IMR-90 (cell line): Measurements from ENCODE around the gene PTH1R. TPM values are rescaled to one million over a fixed set of nuclear protein-coding genes. Genes with fewer than 3 reads are reported as not detected.

ENCODE experiments used
- ATAC-seq: fragments of 200-7000 bp; cut with Tn5 transposase; 2 replicates; pipeline ENCODE4 v1.9.1; 2020; ENCODE audit warnings: low read depth, mild to moderate bottlenecking, moderate library complexity
- BruUV-seq: library from RNA; stranded (reverse); fragments of 400-500 nt; replicated peaks from 2 replicates; lab custom pipeline; 2021; lab: Mats Ljungman, UMichigan
- CTCF ChIA-PET: fragments of 300-600 bp; formaldehyde crosslinking; extraction: SDS; loops from one replicate; lab custom pipeline; 2021; ENCODE audit warnings: antibody characterized with exemption; lab: Yijun Ruan, JAX
- POLR2A ChIA-PET: fragments of 300-600 bp; sonication (Branson Sonifier 250); formaldehyde crosslinking; loops from one replicate; lab custom pipeline; 2022; ENCODE audit warnings: antibody characterized with exemption; ENCODE audit not compliant: unreplicated experiment; lab: Charles Lee
- DNase-seq: peaks from one replicate; pipeline ENCODE4 v3.0.0; 2013
- H2AFZ ChIP-seq: replicated peaks from 2 replicates; pipeline ENCODE3; 2013; ENCODE audit warnings: low read length, mild to moderate bottlenecking; ENCODE audit not compliant: poor library complexity
- H2AK5ac ChIP-seq: 2 replicates; pipeline ENCODE4 v1.6.1; 2013; ENCODE audit warnings: low read depth, low read length, inconsistent platforms
- H2AK9ac ChIP-seq: replicated peaks from 2 replicates; pipeline ENCODE3; 2013; ENCODE audit warnings: mild to moderate bottlenecking, low read depth, low read length, moderate library complexity; ENCODE audit not compliant: poor library complexity
- H2BK120ac ChIP-seq: 2 replicates; pipeline ENCODE4 v1.6.1; 2013; ENCODE audit warnings: low read depth, low read length, inconsistent platforms
- H2BK15ac ChIP-seq: 3 replicates; pipeline ENCODE4 v1.6.1; 2013; ENCODE audit warnings: low read depth, low read length, inconsistent platforms
- H2BK20ac ChIP-seq: 2 replicates; pipeline ENCODE4 v1.6.1; 2013; ENCODE audit warnings: low read depth, mild to moderate bottlenecking, inconsistent platforms, low read length, moderate library complexity
- H2BK5ac ChIP-seq: 2 replicates; pipeline ENCODE4 v1.6.1; 2013; ENCODE audit warnings: mild to moderate bottlenecking, low read depth, low read length, inconsistent platforms; ENCODE audit not compliant: poor library complexity, severe bottlenecking
- H3K14ac ChIP-seq: replicated peaks from 2 replicates; pipeline ENCODE4 v1.6.1; 2013; ENCODE audit warnings: low read depth, low read length, inconsistent platforms
- H3K18ac ChIP-seq: 2 replicates; pipeline ENCODE4 v1.6.1; 2013; ENCODE audit warnings: low read depth, low read length, control low read depth
- H3K23ac ChIP-seq: 2 replicates; pipeline ENCODE4 v1.6.1; 2013; ENCODE audit warnings: low read depth, low read length, inconsistent platforms
- H3K27ac ChIP-seq: 2 replicates; pipeline ENCODE4 v1.5.1; 2013; ENCODE audit warnings: mild to moderate bottlenecking, control low read depth, low read length; ENCODE audit not compliant: insufficient read depth
- H3K27me3 ChIP-seq: 2 replicates; pipeline ENCODE4 v1.6.1; 2013; ENCODE audit warnings: low read length; ENCODE audit not compliant: control insufficient read depth, insufficient read depth
- H3K36me3 ChIP-seq: 2 replicates; pipeline ENCODE4 v1.6.1; 2013; ENCODE audit warnings: low read length, mixed read lengths; ENCODE audit not compliant: control insufficient read depth, insufficient read depth
- H3K4ac ChIP-seq: 2 replicates; pipeline ENCODE4 v1.6.1; 2013; ENCODE audit warnings: low read depth, low read length, inconsistent platforms
- H3K4me1 ChIP-seq: 2 replicates; pipeline ENCODE4 v1.6.1; 2013; ENCODE audit warnings: low read length, mixed read lengths; ENCODE audit not compliant: control insufficient read depth, insufficient read depth
- H3K4me2 ChIP-seq: 2 replicates; pipeline ENCODE4 v1.6.1; 2013; ENCODE audit warnings: low read depth, mild to moderate bottlenecking, control low read depth, low read length, moderate library complexity
- H3K4me3 ChIP-seq: 2 replicates; pipeline ENCODE4 v1.5.1; 2013; ENCODE audit warnings: low read depth, mild to moderate bottlenecking, control low read depth, low read length, moderate library complexity; ENCODE audit not compliant: insufficient read depth
- H3K56ac ChIP-seq: 2 replicates; pipeline ENCODE4 v1.6.1; 2013; ENCODE audit warnings: low read length, inconsistent platforms; ENCODE audit not compliant: insufficient read depth; ENCODE audit errors: extremely low read depth
- H3K79me1 ChIP-seq, 2 experiments: 2 replicates each; pipeline ENCODE4 v1.6.1; 2013; ENCODE audit warnings: low read length in 2 of 2, inconsistent platforms in 1 of 2, low read depth in 1 of 2
- H3K9ac ChIP-seq: 2 replicates; pipeline ENCODE4 v1.6.1; 2013; ENCODE audit warnings: low read depth, low read length, control low read depth
- H3K9me1 ChIP-seq: 2 replicates; pipeline ENCODE4 v1.6.1; 2013; ENCODE audit warnings: low read length, inconsistent platforms; ENCODE audit not compliant: insufficient read depth
- H3K9me3 ChIP-seq: 2 replicates; pipeline ENCODE4 v1.6.1; 2013; ENCODE audit warnings: low read length; ENCODE audit not compliant: control insufficient read depth, insufficient read depth
- H4K20me1 ChIP-seq: 2 replicates; pipeline ENCODE4 v1.6.1; 2013; ENCODE audit warnings: low read length, inconsistent platforms; ENCODE audit not compliant: insufficient read depth
- H4K5ac ChIP-seq: 2 replicates; pipeline ENCODE4 v1.6.1; 2013; ENCODE audit warnings: mild to moderate bottlenecking, low read depth, low read length, control low read depth
- H4K8ac ChIP-seq, 2 experiments: 2 replicates each; pipeline ENCODE4 v1.6.1; 2013; ENCODE audit warnings: low read depth in 2 of 2, low read length in 2 of 2, control low read depth in 1 of 2, inconsistent platforms in 1 of 2
- H4K91ac ChIP-seq: 2 replicates; pipeline ENCODE4 v1.6.1; 2013; ENCODE audit warnings: low read depth, low read length, inconsistent platforms; ENCODE audit not compliant: insufficient read depth
- CHD1 ChIP-seq: IDR thresholded peaks from 2 replicates; pipeline ENCODE4 v1.6.1; 2012; ENCODE audit warnings: low read depth, low read length, improper control_type of control experiment
- ELK1 ChIP-seq: fragments of 150-350 bp; IDR thresholded peaks from 2 replicates; pipeline ENCODE4 v1.6.1; 2016; ENCODE audit warnings: low read depth, mild to moderate bottlenecking, low read length, moderate library complexity, borderline replicate concordance
- MXI1 ChIP-seq: IDR thresholded peaks from 2 replicates; pipeline ENCODE4 v1.6.1; 2012; ENCODE audit warnings: low read depth, mild to moderate bottlenecking, low read length, moderate library complexity, borderline replicate concordance
- NFE2L2 ChIP-seq: fragments of 150-350 bp; IDR thresholded peaks from 2 replicates; pipeline ENCODE4 v1.6.1; 2016; ENCODE audit warnings: low read depth, mild to moderate bottlenecking, low read length
- RCOR1 ChIP-seq: IDR thresholded peaks from 2 replicates; pipeline ENCODE4 v1.6.1; 2012; ENCODE audit warnings: mild to moderate bottlenecking, low read length, improper control_type of control experiment; ENCODE audit not compliant: insufficient replicate concordance
- RFX5 ChIP-seq: IDR thresholded peaks from 2 replicates; pipeline ENCODE4 v1.8.0; 2012; ENCODE audit warnings: low read depth, mild to moderate bottlenecking, low read length, moderate library complexity
- SMC3 ChIP-seq: fragments of 150-350 bp; IDR thresholded peaks from 2 replicates; pipeline ENCODE4 v1.6.1; 2016; ENCODE audit warnings: low read depth, mild to moderate bottlenecking, antibody characterized with exemption, low read length, moderate library complexity
- USF2 ChIP-seq: fragments of 150-350 bp; IDR thresholded peaks from 2 replicates; pipeline ENCODE4 v1.6.1; 2017; ENCODE audit warnings: mild to moderate bottlenecking, antibody characterized with exemption, low read length, low read depth
- WGBS, 2 experiments: methylation state at CpG; one replicate each; pipeline versions ENCODE4 v1.1.5 to v1.1.7; 2013; ENCODE audit warnings: missing lambda C conversion rate in 2 of 2; ENCODE audit not compliant: insufficient read length in 1 of 2; ENCODE audit errors: extremely low coverage in 2 of 2; 5-methylcytosine and 5-hydroxymethylcytosine counted together
- dilution Hi-C: fragments of 300-500 bp; cut with HindIII; formaldehyde crosslinking; loops from one replicate; pipeline ENCODE4 v1.14.3; 2018; ENCODE audit warnings: low sequenced_read_pairs; ENCODE audit not compliant: unreplicated experiment
- in situ Hi-C: fragments of 300-500 bp; cut with MboI; formaldehyde crosslinking; loops from 3 replicates; pipeline ENCODE4 v1.14.3; 2019; ENCODE audit warnings: low sequenced_read_pairs, inconsistent platforms, mixed read lengths
- intact Hi-C: fragments of 100-400 bp; cut with micrococcal nuclease; formaldehyde crosslinking; loops from 2 replicates; pipeline ENCODE4 v1.10.0; 2022
- polyA plus RNA-seq, 3 experiments: library from polyadenylated mRNA; depleted of rRNA; stranded (reverse); fragments of >200 nt; gene quantifications; 2 replicates each; pipeline ENCODE4 v1.2.3, GENCODE V29; 2012; ENCODE audit warnings: low replicate concordance in 1 of 3
- total RNA-seq: library from RNA; depleted of rRNA; stranded (reverse); fragments of >200 nt; gene quantifications from 2 replicates; pipeline ENCODE4 v1.2.3, GENCODE V29; 2012

PTH1R gene
- total and polyA plus RNA-seq, 2 of the 4 experiments (the other 2 are of a cell fraction): 0.15 to 0.18 TPM

GRCh38 chr3:46907960-46908293, 30.4 kb downstream of the PTH1R start:
- H3K56ac ChIP-seq: no peak overlapping the region
- no peak overlapping the region for H4K91ac ChIP-seq
- no peak overlapping the region for H3K4me2 ChIP-seq
- no peak overlapping the region for H2BK5ac ChIP-seq
- intact Hi-C loops (loop anchor here (5.0 kb wide), 1 partner anchor 421 kb away; no protein-coding TSS in a partner anchor), in situ Hi-C loops (no loop called here), dilution Hi-C loops (no loop called here)
- H3K18ac ChIP-seq: no peak overlapping the region
- H2AFZ ChIP-seq: no peak overlapping the region
- no peak overlapping the region for H2BK15ac ChIP-seq
- no peaks in the 10 kb centered on the region for H3K36me3 ChIP-seq
- ATAC-seq: no peak
- no peak overlapping the region for H2AK9ac ChIP-seq
- H3K14ac ChIP-seq: no peak overlapping the region
- POLR2A ChIA-PET: no interaction called here
- peaks cover 4% of the 10 kb centered on the region; the same call in 1 of the 2 replicates for H3K4me1 ChIP-seq
- no peak overlapping the region for H3K9ac ChIP-seq
- no peak overlapping the region for H3K27ac ChIP-seq
- H3K4me3 ChIP-seq: no peak overlapping the region
- no peaks in the 10 kb centered on the region for H3K79me1 ChIP-seq
- H3K27me3 ChIP-seq: peaks cover 2% of the 10 kb centered on the region; the same call in 1 of the 2 replicates
- no peak for DNase-seq
- H2BK120ac ChIP-seq: no peak overlapping the region
- 0% methylated on average over 1 of the region's 1 CpG; no CpG with 5 or more reads in 1 of the 2 experiments for WGBS, 2 experiments
- no peak overlapping the region for H2BK20ac ChIP-seq
- TF ChIP-seq MXI1: no peak
- TF ChIP-seq CHD1: no peak
- TF ChIP-seq SMC3: no peak
- TF ChIP-seq ELK1: no peak
- TF ChIP-seq USF2: no peak
- no peak for TF ChIP-seq NFE2L2
- no peak for TF ChIP-seq RFX5
- TF ChIP-seq RCOR1: no peak
- peaks cover 4% of the 10 kb centered on the region; the same call in 1 of the 2 replicates for H3K9me1 ChIP-seq
- no peak overlapping the region for H3K4ac ChIP-seq
- no peaks in the 10 kb centered on the region for H3K9me3 ChIP-seq
- H4K8ac ChIP-seq: no peak overlapping the region
- no peak overlapping the region for H2AK5ac ChIP-seq
- CTCF ChIA-PET: no interaction called here
- H3K23ac ChIP-seq: no peak overlapping the region
- no TSS peak for BruUV-seq
- H4K5ac ChIP-seq: no peak overlapping the region
- H4K20me1 ChIP-seq: no peaks in the 10 kb centered on the region
